HL-60 (cell line): Measurements from ENCODE around the gene SH3RF3.

Experiments used
- DNase-seq, 2 experiments: peaks; one replicate each; pipeline ENCODE4 v3.0.0-alpha.2; 2010 to 2020; ENCODE audit warnings: low read depth in 1 of 2, low spot score in 1 of 2
- H3K27ac ChIP-seq: fragments of 250-450 bp; sonication (Bioruptor Pico); replicated peaks from 2 replicates; pipeline ENCODE4 v1.5.1; 2020; ENCODE audit warnings: mild to moderate bottlenecking, moderate library complexity
- H3K27me3 ChIP-seq: fragments of 250-450 bp; sonication (Bioruptor Pico); 2 replicates; pipeline ENCODE4 v1.5.1; 2021; ENCODE audit warnings: mild to moderate bottlenecking, moderate library complexity; ENCODE audit not compliant: insufficient read depth, poor library complexity, severe bottlenecking
- H3K4me3 ChIP-seq: replicated peaks from 2 replicates; pipeline ENCODE4 v1.5.1; 2011; ENCODE audit warnings: mild to moderate bottlenecking, control low read depth, low read length; ENCODE audit not compliant: insufficient read depth
- GABPA ChIP-seq: IDR thresholded peaks from 2 replicates; pipeline ENCODE4 v1.6.1; 2012; ENCODE audit warnings: low read depth
- POLR2AphosphoS5 ChIP-seq: IDR thresholded peaks from 2 replicates; pipeline ENCODE4 v1.6.1; 2012; ENCODE audit warnings: low read depth
- SPI1 ChIP-seq: IDR thresholded peaks from 2 replicates; pipeline ENCODE4 v1.6.1; 2012; ENCODE audit warnings: low read depth, mild to moderate bottlenecking, borderline replicate concordance
- TF ChIP-seq, protein P1 (sequence below): IDR thresholded peaks from one replicate; pipeline ENCODE4 v1.5.1; 2011; ENCODE audit warnings: low read length, control low read depth, inconsistent platforms; ENCODE audit not compliant: insufficient read depth
- TF ChIP-seq, protein P2 (sequence below): IDR thresholded peaks from 2 replicates; pipeline ENCODE4 v1.6.1; 2012; ENCODE audit warnings: low read depth; ENCODE audit not compliant: insufficient replicate concordance

Gene SH3RF3

DNA sequence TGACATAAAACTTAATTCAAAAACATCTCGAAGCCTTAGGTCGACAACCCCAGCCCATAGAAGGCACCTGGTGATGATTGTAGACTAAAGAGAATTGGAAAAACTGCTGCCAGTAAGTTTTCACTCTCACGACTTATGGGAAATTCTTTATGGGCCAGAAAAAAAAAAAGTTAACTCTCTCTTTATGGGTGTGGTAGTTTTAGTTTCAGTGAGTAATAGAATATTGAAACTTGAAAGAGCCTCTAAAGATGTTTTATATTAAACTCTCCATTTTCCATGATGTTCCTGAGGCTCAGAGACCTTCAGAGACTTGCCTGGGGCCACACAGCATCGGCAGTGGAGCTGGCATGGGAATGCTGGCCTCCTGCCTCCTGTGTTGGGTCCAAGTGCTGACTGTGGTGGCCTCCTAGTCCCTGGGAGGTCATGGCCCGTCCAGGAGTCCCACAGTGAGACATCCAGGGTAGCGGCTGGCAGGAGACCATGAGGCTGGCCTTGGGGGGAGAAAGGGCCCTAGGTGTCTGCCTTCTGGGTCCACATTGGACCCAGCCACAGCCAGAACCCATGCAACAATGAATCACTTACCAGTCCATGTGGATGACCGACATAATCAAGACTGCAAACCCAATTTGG, 325.9 kb downstream of the SH3RF3 start:
- no peak overlapping the region for H3K4me3 ChIP-seq
- no peaks in the 10 kb centered on the region for H3K27me3 ChIP-seq
- TF ChIP-seq SPI1 = no peak
- TF ChIP-seq, protein P1, sequence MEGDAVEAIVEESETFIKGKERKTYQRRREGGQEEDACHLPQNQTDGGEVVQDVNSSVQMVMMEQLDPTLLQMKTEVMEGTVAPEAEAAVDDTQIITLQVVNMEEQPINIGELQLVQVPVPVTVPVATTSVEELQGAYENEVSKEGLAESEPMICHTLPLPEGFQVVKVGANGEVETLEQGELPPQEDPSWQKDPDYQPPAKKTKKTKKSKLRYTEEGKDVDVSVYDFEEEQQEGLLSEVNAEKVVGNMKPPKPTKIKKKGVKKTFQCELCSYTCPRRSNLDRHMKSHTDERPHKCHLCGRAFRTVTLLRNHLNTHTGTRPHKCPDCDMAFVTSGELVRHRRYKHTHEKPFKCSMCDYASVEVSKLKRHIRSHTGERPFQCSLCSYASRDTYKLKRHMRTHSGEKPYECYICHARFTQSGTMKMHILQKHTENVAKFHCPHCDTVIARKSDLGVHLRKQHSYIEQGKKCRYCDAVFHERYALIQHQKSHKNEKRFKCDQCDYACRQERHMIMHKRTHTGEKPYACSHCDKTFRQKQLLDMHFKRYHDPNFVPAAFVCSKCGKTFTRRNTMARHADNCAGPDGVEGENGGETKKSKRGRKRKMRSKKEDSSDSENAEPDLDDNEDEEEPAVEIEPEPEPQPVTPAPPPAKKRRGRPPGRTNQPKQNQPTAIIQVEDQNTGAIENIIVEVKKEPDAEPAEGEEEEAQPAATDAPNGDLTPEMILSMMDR = no peak
- no peak for TF ChIP-seq GABPA
- TF ChIP-seq, protein P2, sequence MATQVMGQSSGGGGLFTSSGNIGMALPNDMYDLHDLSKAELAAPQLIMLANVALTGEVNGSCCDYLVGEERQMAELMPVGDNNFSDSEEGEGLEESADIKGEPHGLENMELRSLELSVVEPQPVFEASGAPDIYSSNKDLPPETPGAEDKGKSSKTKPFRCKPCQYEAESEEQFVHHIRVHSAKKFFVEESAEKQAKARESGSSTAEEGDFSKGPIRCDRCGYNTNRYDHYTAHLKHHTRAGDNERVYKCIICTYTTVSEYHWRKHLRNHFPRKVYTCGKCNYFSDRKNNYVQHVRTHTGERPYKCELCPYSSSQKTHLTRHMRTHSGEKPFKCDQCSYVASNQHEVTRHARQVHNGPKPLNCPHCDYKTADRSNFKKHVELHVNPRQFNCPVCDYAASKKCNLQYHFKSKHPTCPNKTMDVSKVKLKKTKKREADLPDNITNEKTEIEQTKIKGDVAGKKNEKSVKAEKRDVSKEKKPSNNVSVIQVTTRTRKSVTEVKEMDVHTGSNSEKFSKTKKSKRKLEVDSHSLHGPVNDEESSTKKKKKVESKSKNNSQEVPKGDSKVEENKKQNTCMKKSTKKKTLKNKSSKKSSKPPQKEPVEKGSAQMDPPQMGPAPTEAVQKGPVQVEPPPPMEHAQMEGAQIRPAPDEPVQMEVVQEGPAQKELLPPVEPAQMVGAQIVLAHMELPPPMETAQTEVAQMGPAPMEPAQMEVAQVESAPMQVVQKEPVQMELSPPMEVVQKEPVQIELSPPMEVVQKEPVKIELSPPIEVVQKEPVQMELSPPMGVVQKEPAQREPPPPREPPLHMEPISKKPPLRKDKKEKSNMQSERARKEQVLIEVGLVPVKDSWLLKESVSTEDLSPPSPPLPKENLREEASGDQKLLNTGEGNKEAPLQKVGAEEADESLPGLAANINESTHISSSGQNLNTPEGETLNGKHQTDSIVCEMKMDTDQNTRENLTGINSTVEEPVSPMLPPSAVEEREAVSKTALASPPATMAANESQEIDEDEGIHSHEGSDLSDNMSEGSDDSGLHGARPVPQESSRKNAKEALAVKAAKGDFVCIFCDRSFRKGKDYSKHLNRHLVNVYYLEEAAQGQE = no peak
- TF ChIP-seq POLR2AphosphoS5 = no peak
- no peak for DNase-seq
- H3K27ac ChIP-seq = no peak overlapping the region

DNA sequence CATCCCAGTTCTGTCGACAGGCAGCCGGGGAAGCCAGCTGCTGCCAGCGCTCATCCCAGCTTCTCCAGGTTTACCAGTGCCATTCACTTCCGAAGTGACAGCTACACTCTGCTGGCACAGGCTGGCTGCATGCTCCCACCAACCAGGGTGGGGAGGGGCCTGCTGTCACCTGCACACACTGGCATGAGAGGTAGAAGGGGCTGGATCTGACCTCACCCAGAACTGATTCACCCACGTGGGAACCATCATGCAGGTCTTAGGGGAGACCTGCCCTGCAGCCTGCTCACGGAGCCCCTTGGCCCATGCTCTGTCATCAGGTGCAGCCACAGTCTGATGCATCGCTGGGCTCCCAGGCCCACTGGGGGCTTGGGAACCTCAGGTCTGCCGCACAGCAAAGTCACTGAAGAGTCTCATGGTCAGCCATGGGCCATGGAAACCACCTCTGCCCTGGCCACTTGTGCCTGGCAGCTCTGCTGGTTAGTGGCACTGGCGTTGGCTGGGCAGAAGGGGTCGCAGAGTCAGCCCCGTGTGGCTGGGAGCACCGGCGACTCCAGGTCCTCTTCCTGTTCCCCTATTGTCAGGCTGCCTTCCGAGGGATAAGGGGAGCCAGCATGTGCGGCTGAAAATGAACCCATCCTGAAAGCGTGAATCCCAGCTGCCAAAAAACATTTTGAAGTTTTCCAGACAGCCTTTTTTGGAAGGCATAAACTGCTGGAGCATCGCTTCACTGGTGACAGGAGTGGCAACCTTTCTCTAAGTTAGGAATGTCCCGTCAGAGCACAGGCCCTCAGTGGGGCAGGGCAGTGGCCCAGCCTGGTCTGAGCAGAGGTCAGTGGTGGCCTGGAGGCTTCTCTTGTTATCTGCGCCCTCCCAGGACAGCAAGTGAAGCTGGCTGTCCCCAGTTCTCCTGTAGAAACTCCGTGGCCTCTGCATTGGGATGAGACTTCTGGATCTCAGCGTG, 327.0 kb downstream of the SH3RF3 start:
- no peak overlapping the region for H3K27ac ChIP-seq
- H3K27me3 ChIP-seq = no peaks in the 10 kb centered on the region
- H3K4me3 ChIP-seq = no peak overlapping the region
- TF ChIP-seq, protein P1 = no peak
- TF ChIP-seq, protein P2 = no peak
- TF ChIP-seq SPI1 = no peak
- TF ChIP-seq GABPA = no peak
- TF ChIP-seq POLR2AphosphoS5 = no peak
- DNase-seq = no peak

DNA sequence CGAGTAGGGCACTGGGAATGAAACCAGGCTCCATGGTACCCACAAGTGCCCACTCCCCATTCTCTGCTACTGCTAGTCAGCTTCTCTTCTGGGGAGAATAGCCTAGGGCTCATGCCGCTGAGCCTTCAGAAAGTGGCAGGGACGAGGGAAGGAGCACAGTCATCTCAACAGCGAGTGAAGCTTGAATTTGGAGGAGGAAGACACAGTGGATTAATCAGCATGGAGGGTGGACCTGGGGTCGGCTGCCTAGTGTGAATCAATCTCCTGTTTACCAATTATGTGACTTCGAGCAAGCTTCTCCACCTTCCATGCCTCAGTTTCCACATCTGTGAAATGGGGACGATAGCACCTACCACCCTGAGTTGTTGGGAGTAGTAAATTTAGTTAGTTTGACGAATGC, 327.8 kb downstream of the SH3RF3 start:
- H3K4me3 ChIP-seq = no peak overlapping the region
- DNase-seq = no peak
- H3K27ac ChIP-seq = no peak overlapping the region
- H3K27me3 ChIP-seq = no peaks in the 10 kb centered on the region
- TF ChIP-seq, protein P1 = no peak
- TF ChIP-seq SPI1 (no peak), POLR2AphosphoS5 (no peak), GABPA (no peak)
- TF ChIP-seq, protein P2 = no peak
